HepG2 (cell line): ENCODE data around the gene TMEM256. TPM values are rescaled to one million over a fixed set of nuclear protein-coding genes. Genes with fewer than 3 reads are reported as not detected.

ENCODE experiments used
- ARHGAP35 ChIP-seq: sonication (generic); formaldehyde crosslinking; IDR thresholded peaks from 2 replicates; pipeline ENCODE4 v1.9.0; 2022; ENCODE audit warnings: mild to moderate bottlenecking, inconsistent platforms, moderate library complexity, missing genetic modification reagents, borderline replicate concordance
- ARNTL ChIP-seq: sonication (generic); formaldehyde crosslinking; IDR thresholded peaks from 2 replicates; pipeline ENCODE4 v1.4.0; 2020; ENCODE audit warnings: mild to moderate bottlenecking, missing genetic modification reagents
- FOXP4 ChIP-seq: sonication (generic); formaldehyde crosslinking; IDR thresholded peaks from 2 replicates; pipeline ENCODE4 v1.4.0; 2020; ENCODE audit warnings: missing genetic modification reagents
- MBD4 ChIP-seq: IDR thresholded peaks from 2 replicates; pipeline ENCODE4 v1.6.1; 2012; ENCODE audit warnings: low read length, inconsistent platforms, borderline replicate concordance
- RERE ChIP-seq: IDR thresholded peaks from 2 replicates; pipeline ENCODE4 v1.6.1; 2016; ENCODE audit warnings: low read depth, missing genetic modification reagents, missing compliant biosample characterization
- SAFB2 ChIP-seq: sonication (generic); formaldehyde crosslinking; IDR thresholded peaks from 2 replicates; pipeline ENCODE4 v1.5.1; 2020; ENCODE audit warnings: missing genetic modification reagents, low read depth, mild to moderate bottlenecking, borderline replicate concordance
- SCMH1 ChIP-seq: sonication (generic); formaldehyde crosslinking; IDR thresholded peaks from 2 replicates; pipeline ENCODE4 v1.9.0; 2021; ENCODE audit warnings: missing genetic modification reagents, mild to moderate bottlenecking, borderline replicate concordance
- U2AF2 ChIP-seq: fragments of 200-400 bp; formaldehyde crosslinking; IDR thresholded peaks from 2 replicates; pipeline ENCODE4 v1.6.1; 2017; ENCODE audit warnings: low read depth, mild to moderate bottlenecking, low read length
- ZBTB46 ChIP-seq: sonication (generic); formaldehyde crosslinking; IDR thresholded peaks from 2 replicates; pipeline ENCODE4 v1.4.0; 2020; ENCODE audit warnings: mild to moderate bottlenecking, missing genetic modification reagents, borderline replicate concordance
- ZFP41 ChIP-seq: sonication (generic); formaldehyde crosslinking; IDR thresholded peaks from 2 replicates; pipeline ENCODE4 v1.4.0; 2020; ENCODE audit warnings: mild to moderate bottlenecking, missing genetic modification reagents, borderline replicate concordance
- ZFP90 ChIP-seq: sonication (generic); formaldehyde crosslinking; IDR thresholded peaks from 2 replicates; pipeline ENCODE4 v1.8.0; 2022; ENCODE audit warnings: missing genetic modification reagents, mild to moderate bottlenecking, inconsistent platforms, borderline replicate concordance
- ZKSCAN5 ChIP-seq: sonication (generic); formaldehyde crosslinking; IDR thresholded peaks from 2 replicates; pipeline ENCODE4 v1.5.1; 2020; ENCODE audit warnings: mild to moderate bottlenecking, missing genetic modification reagents
- ZNF331 ChIP-seq: sonication (generic); formaldehyde crosslinking; IDR thresholded peaks from 2 replicates; pipeline ENCODE4 v1.4.0; 2020; ENCODE audit warnings: missing genetic modification reagents
- ZNF607 ChIP-seq: sonication (generic); formaldehyde crosslinking; IDR thresholded peaks from 2 replicates; pipeline ENCODE4 v1.5.1; 2020; ENCODE audit warnings: missing genetic modification reagents, mild to moderate bottlenecking, borderline replicate concordance
- ZNF709 ChIP-seq: sonication (generic); formaldehyde crosslinking; IDR thresholded peaks from 2 replicates; pipeline ENCODE4 v1.5.0; 2020; ENCODE audit warnings: mild to moderate bottlenecking, missing genetic modification reagents
- ZNF761 ChIP-seq: sonication (generic); formaldehyde crosslinking; conservative IDR thresholded peaks from 2 replicates; pipeline ENCODE4 v1.4.0; 2020; ENCODE audit warnings: mild to moderate bottlenecking, missing genetic modification reagents
- ZSCAN29 ChIP-seq: sonication (generic); formaldehyde crosslinking; conservative IDR thresholded peaks from 2 replicates; pipeline ENCODE4 v1.4.0; 2020; ENCODE audit warnings: mild to moderate bottlenecking, missing genetic modification reagents
- ZZZ3 ChIP-seq: sonication (generic); formaldehyde crosslinking; IDR thresholded peaks from 2 replicates; pipeline ENCODE4 v1.4.0; 2020; ENCODE audit warnings: missing genetic modification reagents, mild to moderate bottlenecking, borderline replicate concordance
- polyA plus RNA-seq, 8 experiments: library from polyadenylated mRNA; depleted of rRNA in 3 of 8; stranded (reverse) in 7 of 8; unstranded in 1 of 8; fragments of >200 nt; fragmentation: Illumina TruSeq in 4 of 8; extraction: Trizol in 4 of 8; gene quantifications; 2 replicates each; pipeline versions ENCODE4 v1.2.1 to v1.2.3, GENCODE V29; 2011 to 2016; ENCODE audit warnings: low read depth in 4 of 8, missing spikeins in 1 of 8, mixed read lengths in 1 of 8; ENCODE audit not compliant: insufficient read depth in 1 of 8
- total RNA-seq, 5 experiments: library from RNA; depleted of rRNA; stranded (reverse); fragments of >200 nt; fragmentation: Illumina TruSeq; extraction: Trizol; gene quantifications; 2 replicates each; pipeline ENCODE4 v1.2.3, GENCODE V29; 2016; ENCODE audit warnings: low read depth in 1 of 5

The TMEM256 gene
- total and polyA plus RNA-seq, 2 of the 13 experiments (the other 11 are each of a cell fraction or from before 2014, with no cell fraction given), result 231 to 252 TPM

GRCh38 chr17:7403043-7403726 is 712 bp downstream of the TMEM256 start (continued):
- TF ChIP-seq FOXP4 (CRISPR knock-in tag) (peak; percentile 32; the same call in 1 of the 2 replicates), MBD4 (no peak), ZSCAN29 (CRISPR knock-in tag) (no peak; the same call in 1 of the 2 replicates), ZFP90 (CRISPR knock-in tag) (no peak; the same call in 1 of the 2 replicates), ZNF709 (CRISPR knock-in tag) (no peak), U2AF2 (no peak), ZFP41 (CRISPR knock-in tag) (no peak), ZNF761 (CRISPR knock-in tag) (no peak), SCMH1 (no peak), ZNF331 (CRISPR knock-in tag) (peak; percentile 39; the same call in 1 of the 2 replicates), ZKSCAN5 (CRISPR knock-in tag) (no peak), ZNF607 (no peak; the same call in 1 of the 2 replicates), SAFB2 (CRISPR knock-in tag) (no peak), ARHGAP35 (CRISPR knock-in tag) (no peak), ZZZ3 (CRISPR knock-in tag) (no peak; the same call in 1 of the 2 replicates), ARNTL (no peak), ZBTB46 (no peak), RERE (CRISPR knock-in tag) (no peak)
